ENCODE results near the gene CCDC88C. TPM values are rescaled to one million over a fixed set of nuclear protein-coding genes. Genes with fewer than 3 reads are reported as not detected.

The CCDC88C gene
- total and polyA plus RNA-seq, 3 donors from 2014 or later, result 36.5 to 51.3 (median 47.4) TPM

DNA sequence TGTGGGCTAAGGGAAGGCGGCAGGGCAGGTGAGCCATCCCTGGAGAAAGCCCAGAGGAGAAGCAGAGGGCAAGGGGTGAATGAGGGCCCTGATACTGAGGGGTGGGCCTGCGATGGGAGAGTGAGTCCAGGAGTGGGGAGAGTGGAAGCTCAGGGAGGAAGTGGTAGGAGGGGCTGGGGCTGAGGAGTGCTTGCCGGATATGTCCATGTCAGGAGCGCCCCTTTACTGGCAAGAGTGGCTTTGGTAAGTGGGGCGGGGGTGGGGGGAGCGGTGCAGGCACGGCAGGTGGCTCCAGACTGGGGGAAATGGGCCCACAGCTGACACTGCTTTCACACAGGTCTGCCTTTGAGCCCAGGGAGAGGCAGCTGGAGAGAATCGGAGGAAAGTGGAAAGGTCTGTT, 86.8 kb downstream of the CCDC88C start:
- Histone ChIP-seq H3K4me1 (peaks cover 17% of the 10 kb centered on the region), H3K27ac (no peak overlapping the region), H3K4me3 (no peak overlapping the region), H3K36me3 (ENCODE audit: low read depth, missing control alignments) (no peaks in the 10 kb centered on the region), H3K27me3 (no peaks in the 10 kb centered on the region), H3K9me3 (no peaks in the 10 kb centered on the region)
- WGBS, 2 donors, result 81 to 82% methylated on average over 8 of the region's 8 CpGs
- TF ChIP-seq CTCF (IDR thresholded peaks at IDR 0.05) (no peak), POLR2A (IDR thresholded peaks at IDR 0.05) (no peak)
- intact Hi-C loops (cut with DNase I; ENCODE audit: low total_unique reads), result no loop called here
- no peak for DNase-seq

GRCh38 chr14:91330096-91330696, 87.4 kb downstream of the CCDC88C start:
- H3K4me3 ChIP-seq, result no peak overlapping the region
- TF ChIP-seq CTCF (IDR thresholded peaks at IDR 0.05), result no peak
- TF ChIP-seq POLR2A (IDR thresholded peaks at IDR 0.05), result no peak
- no peak for DNase-seq
- H3K4me1 ChIP-seq, result peaks cover 17% of the 10 kb centered on the region
- H3K36me3 ChIP-seq (ENCODE audit: low read depth, missing control alignments), result no peaks in the 10 kb centered on the region
- no peaks in the 10 kb centered on the region for H3K27me3 ChIP-seq
- no peak overlapping the region for H3K27ac ChIP-seq
- 83 to 88% methylated on average over 14 of the region's 14 CpGs for WGBS, 2 donors
- no peaks in the 10 kb centered on the region for H3K9me3 ChIP-seq
- intact Hi-C loops (cut with DNase I; ENCODE audit: low total_unique reads), result no loop called here

GRCh38 chr14:91329486-91330014, 88.1 kb downstream of the CCDC88C start:
- DNase-seq, result no peak
- H3K36me3 ChIP-seq (ENCODE audit: low read depth, missing control alignments), result no peaks in the 10 kb centered on the region
- H3K9me3 ChIP-seq, result no peaks in the 10 kb centered on the region
- H3K4me1 ChIP-seq, result peaks cover 21% of the 10 kb centered on the region
- H3K27ac ChIP-seq, result no peak overlapping the region
- TF ChIP-seq CTCF (IDR thresholded peaks at IDR 0.05), result no peak
- TF ChIP-seq POLR2A (IDR thresholded peaks at IDR 0.05), result no peak
- no peaks in the 10 kb centered on the region for H3K27me3 ChIP-seq
- 66 to 72% methylated on average over 3 of the region's 3 CpGs for WGBS, 2 donors
- intact Hi-C loops (cut with DNase I; ENCODE audit: low total_unique reads), result no loop called here
- H3K4me3 ChIP-seq, result no peak overlapping the region

- no peaks in the 10 kb centered on the region for H3K9me3 ChIP-seq
- no peaks in the 10 kb centered on the region for H3K36me3 ChIP-seq (ENCODE audit: low read depth, missing control alignments)
- no peak for DNase-seq
- intact Hi-C loops (cut with DNase I; ENCODE audit: low total_unique reads), result no loop called here
- no peak for TF ChIP-seq POLR2A (IDR thresholded peaks at IDR 0.05)
- no peak for TF ChIP-seq CTCF (IDR thresholded peaks at IDR 0.05)
- WGBS, 2 donors, result 83 to 86% methylated on average over 14 to 27 of the region's 27 CpGs
- H3K27me3 ChIP-seq, result no peaks in the 10 kb centered on the region
- H3K27ac ChIP-seq, result no peak overlapping the region
- peaks cover 26% of the 10 kb centered on the region for H3K4me1 ChIP-seq
- no peak overlapping the region for H3K4me3 ChIP-seq
Measured at GRCh38 chr14:91328313-91329050, 89.1 kb downstream of the CCDC88C start.
